ENCODE results near the gene SLC7A14. TPM values are rescaled to one million over a fixed set of nuclear protein-coding genes. Genes with fewer than 3 reads are reported as not detected.

Gene SLC7A14
- total and polyA plus RNA-seq, 8 donors: 0.27 to 0.82 (median 0.44) TPM; not detected in 2

GRCh38 chr3:170511371-170511770 is 74.5 kb downstream of the SLC7A14 start:
- DNase-seq (no peak), ATAC-seq (no peak)
- H3K27ac ChIP-seq: no peak overlapping the region
- H3K4me3 ChIP-seq: no peak overlapping the region
- H3K9me3 ChIP-seq: no peaks in the 10 kb centered on the region
- TF ChIP-seq, protein P1, sequence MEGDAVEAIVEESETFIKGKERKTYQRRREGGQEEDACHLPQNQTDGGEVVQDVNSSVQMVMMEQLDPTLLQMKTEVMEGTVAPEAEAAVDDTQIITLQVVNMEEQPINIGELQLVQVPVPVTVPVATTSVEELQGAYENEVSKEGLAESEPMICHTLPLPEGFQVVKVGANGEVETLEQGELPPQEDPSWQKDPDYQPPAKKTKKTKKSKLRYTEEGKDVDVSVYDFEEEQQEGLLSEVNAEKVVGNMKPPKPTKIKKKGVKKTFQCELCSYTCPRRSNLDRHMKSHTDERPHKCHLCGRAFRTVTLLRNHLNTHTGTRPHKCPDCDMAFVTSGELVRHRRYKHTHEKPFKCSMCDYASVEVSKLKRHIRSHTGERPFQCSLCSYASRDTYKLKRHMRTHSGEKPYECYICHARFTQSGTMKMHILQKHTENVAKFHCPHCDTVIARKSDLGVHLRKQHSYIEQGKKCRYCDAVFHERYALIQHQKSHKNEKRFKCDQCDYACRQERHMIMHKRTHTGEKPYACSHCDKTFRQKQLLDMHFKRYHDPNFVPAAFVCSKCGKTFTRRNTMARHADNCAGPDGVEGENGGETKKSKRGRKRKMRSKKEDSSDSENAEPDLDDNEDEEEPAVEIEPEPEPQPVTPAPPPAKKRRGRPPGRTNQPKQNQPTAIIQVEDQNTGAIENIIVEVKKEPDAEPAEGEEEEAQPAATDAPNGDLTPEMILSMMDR (IDR thresholded peaks at IDR 0.05): no peak
- H3K4me1 ChIP-seq: no peaks in the 10 kb centered on the region
- no peaks in the 10 kb centered on the region for H3K36me3 ChIP-seq
- no peaks in the 10 kb centered on the region for H3K27me3 ChIP-seq
- intact Hi-C loops (cut with DNase I): no loop called here

GRCh38 chr3:170508839-170509238 is 77.0 kb downstream of the SLC7A14 start:
- Histone ChIP-seq H3K9me3 (no peaks in the 10 kb centered on the region), H3K4me3 (no peak overlapping the region), H3K27me3 (no peaks in the 10 kb centered on the region), H3K4me1 (no peaks in the 10 kb centered on the region), H3K36me3 (no peaks in the 10 kb centered on the region), H3K27ac (no peak overlapping the region)
- no peak for DNase-seq
- TF ChIP-seq, protein P1 (IDR thresholded peaks at IDR 0.05): no peak
- intact Hi-C loops (cut with DNase I): no loop called here
- ATAC-seq: no peak

GRCh38 chr3:170508291-170508690 is 77.6 kb downstream of the SLC7A14 start:
- Histone ChIP-seq H3K4me3 (no peak overlapping the region), H3K27me3 (no peaks in the 10 kb centered on the region), H3K36me3 (no peaks in the 10 kb centered on the region), H3K27ac (no peak overlapping the region), H3K4me1 (no peaks in the 10 kb centered on the region), H3K9me3 (no peaks in the 10 kb centered on the region)
- DNase-seq (no peak), ATAC-seq (no peak)
- intact Hi-C loops (cut with DNase I): no loop called here
- TF ChIP-seq, protein P1 (IDR thresholded peaks at IDR 0.05): no peak

DNA sequence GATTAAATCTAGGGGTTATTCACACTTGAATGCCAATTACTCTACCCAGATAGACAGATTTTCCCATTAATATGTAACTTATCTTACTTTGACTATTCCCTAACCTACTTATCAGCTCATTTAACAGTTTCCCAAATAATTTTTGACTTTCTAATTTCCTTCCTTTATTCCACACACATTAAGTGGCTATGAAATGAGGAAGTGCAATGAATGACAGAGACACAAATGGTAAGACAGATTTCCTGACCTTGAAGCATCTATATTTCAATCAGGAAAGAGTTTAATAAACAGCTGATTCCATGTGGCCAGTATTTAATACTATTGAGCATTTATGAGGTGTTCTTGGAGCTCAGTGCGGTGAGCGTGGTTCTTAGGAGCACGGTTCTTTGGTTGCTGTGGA is 78.8 kb downstream of the SLC7A14 start:
- Histone ChIP-seq H3K36me3 (no peaks in the 10 kb centered on the region), H3K4me3 (no peak overlapping the region), H3K27ac (no peak overlapping the region), H3K4me1 (no peaks in the 10 kb centered on the region), H3K9me3 (no peaks in the 10 kb centered on the region), H3K27me3 (no peaks in the 10 kb centered on the region)
- DNase-seq (no peak), ATAC-seq (no peak)
- intact Hi-C loops (cut with DNase I): no loop called here
- TF ChIP-seq, protein P1 (IDR thresholded peaks at IDR 0.05): no peak

GRCh38 chr3:170506556-170506955 is 79.3 kb downstream of the SLC7A14 start:
- no peaks in the 10 kb centered on the region for H3K9me3 ChIP-seq
- no peak overlapping the region for H3K4me3 ChIP-seq
- ATAC-seq: peak; percentile 49
- no peaks in the 10 kb centered on the region for H3K27me3 ChIP-seq
- DNase-seq: no peak
- H3K27ac ChIP-seq: no peak overlapping the region
- no peaks in the 10 kb centered on the region for H3K4me1 ChIP-seq
- H3K36me3 ChIP-seq: no peaks in the 10 kb centered on the region
- TF ChIP-seq, protein P1 (IDR thresholded peaks at IDR 0.05): no peak
- intact Hi-C loops (cut with DNase I): no loop called here

All from left lung (tissue), 10 donors.